ENCODE measurements around the gene TAX1BP1.

TAX1BP1 gene

GRCh38 chr7:27781188-27781587 is 41.2 kb downstream of the TAX1BP1 start:
- DNase-seq (ENCODE audit: low read depth), result no peak

GRCh38 chr7:27782849-27783248 is 42.9 kb downstream of the TAX1BP1 start:
- DNase-seq (ENCODE audit: low read depth), result peak; percentile 50

GRCh38 chr7:27784399-27785053 is 44.6 kb downstream of the TAX1BP1 start:
- DNase-seq (ENCODE audit: low read depth), result peak; percentile 66

GRCh38 chr7:27788437-27788836 is 48.5 kb downstream of the TAX1BP1 start:
- DNase-seq (ENCODE audit: low read depth), result no peak

- peak; percentile 55 for DNase-seq (ENCODE audit: low read depth)
These were observed 53.8 kb downstream of the TAX1BP1 start for GRCh38 chr7:27793780-27794179.

GRCh38 chr7:27795977-27796376 is 56.0 kb downstream of the TAX1BP1 start:
- DNase-seq (ENCODE audit: low read depth), result no peak

- DNase-seq (ENCODE audit: low read depth), result no peak
These were observed 59.2 kb downstream of the TAX1BP1 start for GRCh38 chr7:27799212-27799611.

GRCh38 chr7:27802999-27803398 is 63.0 kb downstream of the TAX1BP1 start:
- peak; percentile 12 for DNase-seq (ENCODE audit: low read depth)

- peak; percentile 8 for DNase-seq (ENCODE audit: low read depth)
These were observed 64.2 kb downstream of the TAX1BP1 start for GRCh38 chr7:27804139-27804538.

GRCh38 chr7:27808626-27809025 is 68.7 kb downstream of the TAX1BP1 start:
- peak; percentile 75 for DNase-seq (ENCODE audit: low read depth)

- no peak for DNase-seq (ENCODE audit: low read depth)
These were observed 70.2 kb downstream of the TAX1BP1 start for GRCh38 chr7:27810186-27810585.

GRCh38 chr7:27812706-27813105 is 72.7 kb downstream of the TAX1BP1 start:
- DNase-seq (ENCODE audit: low read depth), result no peak

GRCh38 chr7:27822245-27822644 is 82.3 kb downstream of the TAX1BP1 start:
- no peak for DNase-seq (ENCODE audit: low read depth)

- DNase-seq (ENCODE audit: low read depth), result no peak
These were observed 85.9 kb downstream of the TAX1BP1 start for GRCh38 chr7:27825891-27826290.

- DNase-seq (ENCODE audit: low read depth), result no peak
These were observed 86.4 kb downstream of the TAX1BP1 start for GRCh38 chr7:27826357-27826756.

- DNase-seq (ENCODE audit: low read depth), result no peak
These were observed 94.4 kb downstream of the TAX1BP1 start for GRCh38 chr7:27834179-27834921.

- DNase-seq (ENCODE audit: low read depth), result no peak
These were observed 95.4 kb downstream of the TAX1BP1 start for GRCh38 chr7:27835376-27835775.

- no peak for DNase-seq (ENCODE audit: low read depth)
These were observed 96.6 kb downstream of the TAX1BP1 start for GRCh38 chr7:27836536-27836935.

GRCh38 chr7:27839099-27839498 is 99.1 kb downstream of the TAX1BP1 start:
- DNase-seq (ENCODE audit: low read depth), result no peak

GRCh38 chr7:27840313-27840712 is 100.4 kb downstream of the TAX1BP1 start:
- DNase-seq (ENCODE audit: low read depth), result no peak

GRCh38 chr7:27840760-27841364 is 100.9 kb downstream of the TAX1BP1 start:
- no peak for DNase-seq (ENCODE audit: low read depth)

- peak; percentile 52 for DNase-seq (ENCODE audit: low read depth)
These were observed 102.2 kb downstream of the TAX1BP1 start for GRCh38 chr7:27842094-27842692.

GRCh38 chr7:27842851-27843250 is 102.9 kb downstream of the TAX1BP1 start:
- no peak for DNase-seq (ENCODE audit: low read depth)
